Glutamatergic neuron (in vitro differentiated cells): ENCODE results near the gene IRS1. TPM values are rescaled to one million over a fixed set of nuclear protein-coding genes. Genes with fewer than 3 reads are reported as not detected.

ENCODE experiments used
- DNase-seq: peaks from one replicate; pipeline ENCODE4 v3.0.0; 2022
- H3K27ac Mint-ChIP-seq: one replicate; pipeline ENCODE4 v1.8.0; 2020; ENCODE audit warnings: mild to moderate bottlenecking, mixed read lengths, inconsistent platforms; ENCODE audit not compliant: unreplicated experiment
- H3K27me3 Mint-ChIP-seq: one replicate; pipeline ENCODE4 v1.8.0; 2020; ENCODE audit warnings: mild to moderate bottlenecking, moderate library complexity, mixed read lengths, inconsistent platforms; ENCODE audit not compliant: unreplicated experiment
- H3K36me3 Mint-ChIP-seq: one replicate; pipeline ENCODE4 v1.8.0; 2020; ENCODE audit warnings: mild to moderate bottlenecking, mixed read lengths, inconsistent platforms; ENCODE audit not compliant: unreplicated experiment
- H3K4me1 Mint-ChIP-seq: one replicate; pipeline ENCODE4 v1.8.0; 2020; ENCODE audit warnings: mild to moderate bottlenecking, low read depth, mixed read lengths, inconsistent platforms; ENCODE audit not compliant: unreplicated experiment
- H3K4me3 Mint-ChIP-seq: one replicate; pipeline ENCODE4 v1.8.0; 2020; ENCODE audit warnings: mild to moderate bottlenecking, mixed read lengths, inconsistent platforms; ENCODE audit not compliant: unreplicated experiment
- H3K9me3 Mint-ChIP-seq: one replicate; pipeline ENCODE4 v1.8.0; 2020; ENCODE audit warnings: mild to moderate bottlenecking, moderate library complexity, mixed read lengths, inconsistent platforms; ENCODE audit not compliant: unreplicated experiment
- long read RNA-seq: library from polyadenylated mRNA; unstranded; transcript quantifications from one replicate; pipeline ENCODE4 v2.0.0, GENCODE V29; 2020; ENCODE audit not compliant: unreplicated experiment
- total RNA-seq: library from RNA; stranded (reverse); fragmentation: NEBNext Ultra II Directional; extraction: Animal tissue kit (Norgen Biotek cat#: 25700); gene quantifications from one replicate; pipeline ENCODE4 v1.2.1, GENCODE V29; 2021; ENCODE audit not compliant: unreplicated experiment
- TF ChIP-seq, protein P1 (sequence below): fragments of 200-600 bp; sonication (generic); IDR thresholded peaks from one replicate; pipeline ENCODE4 v1.5.0; 2021; ENCODE audit not compliant: partially characterized antibody, unreplicated experiment

Gene IRS1, protein sequence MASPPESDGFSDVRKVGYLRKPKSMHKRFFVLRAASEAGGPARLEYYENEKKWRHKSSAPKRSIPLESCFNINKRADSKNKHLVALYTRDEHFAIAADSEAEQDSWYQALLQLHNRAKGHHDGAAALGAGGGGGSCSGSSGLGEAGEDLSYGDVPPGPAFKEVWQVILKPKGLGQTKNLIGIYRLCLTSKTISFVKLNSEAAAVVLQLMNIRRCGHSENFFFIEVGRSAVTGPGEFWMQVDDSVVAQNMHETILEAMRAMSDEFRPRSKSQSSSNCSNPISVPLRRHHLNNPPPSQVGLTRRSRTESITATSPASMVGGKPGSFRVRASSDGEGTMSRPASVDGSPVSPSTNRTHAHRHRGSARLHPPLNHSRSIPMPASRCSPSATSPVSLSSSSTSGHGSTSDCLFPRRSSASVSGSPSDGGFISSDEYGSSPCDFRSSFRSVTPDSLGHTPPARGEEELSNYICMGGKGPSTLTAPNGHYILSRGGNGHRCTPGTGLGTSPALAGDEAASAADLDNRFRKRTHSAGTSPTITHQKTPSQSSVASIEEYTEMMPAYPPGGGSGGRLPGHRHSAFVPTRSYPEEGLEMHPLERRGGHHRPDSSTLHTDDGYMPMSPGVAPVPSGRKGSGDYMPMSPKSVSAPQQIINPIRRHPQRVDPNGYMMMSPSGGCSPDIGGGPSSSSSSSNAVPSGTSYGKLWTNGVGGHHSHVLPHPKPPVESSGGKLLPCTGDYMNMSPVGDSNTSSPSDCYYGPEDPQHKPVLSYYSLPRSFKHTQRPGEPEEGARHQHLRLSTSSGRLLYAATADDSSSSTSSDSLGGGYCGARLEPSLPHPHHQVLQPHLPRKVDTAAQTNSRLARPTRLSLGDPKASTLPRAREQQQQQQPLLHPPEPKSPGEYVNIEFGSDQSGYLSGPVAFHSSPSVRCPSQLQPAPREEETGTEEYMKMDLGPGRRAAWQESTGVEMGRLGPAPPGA (N-terminal part only)
- total RNA-seq, result 8.1 TPM
- long read RNA-seq, partial matches to known transcripts, result 0 of 1 reads
- long read RNA-seq, other reads (novel, unspliced or antisense), result 1 of 1 reads

DNA sequence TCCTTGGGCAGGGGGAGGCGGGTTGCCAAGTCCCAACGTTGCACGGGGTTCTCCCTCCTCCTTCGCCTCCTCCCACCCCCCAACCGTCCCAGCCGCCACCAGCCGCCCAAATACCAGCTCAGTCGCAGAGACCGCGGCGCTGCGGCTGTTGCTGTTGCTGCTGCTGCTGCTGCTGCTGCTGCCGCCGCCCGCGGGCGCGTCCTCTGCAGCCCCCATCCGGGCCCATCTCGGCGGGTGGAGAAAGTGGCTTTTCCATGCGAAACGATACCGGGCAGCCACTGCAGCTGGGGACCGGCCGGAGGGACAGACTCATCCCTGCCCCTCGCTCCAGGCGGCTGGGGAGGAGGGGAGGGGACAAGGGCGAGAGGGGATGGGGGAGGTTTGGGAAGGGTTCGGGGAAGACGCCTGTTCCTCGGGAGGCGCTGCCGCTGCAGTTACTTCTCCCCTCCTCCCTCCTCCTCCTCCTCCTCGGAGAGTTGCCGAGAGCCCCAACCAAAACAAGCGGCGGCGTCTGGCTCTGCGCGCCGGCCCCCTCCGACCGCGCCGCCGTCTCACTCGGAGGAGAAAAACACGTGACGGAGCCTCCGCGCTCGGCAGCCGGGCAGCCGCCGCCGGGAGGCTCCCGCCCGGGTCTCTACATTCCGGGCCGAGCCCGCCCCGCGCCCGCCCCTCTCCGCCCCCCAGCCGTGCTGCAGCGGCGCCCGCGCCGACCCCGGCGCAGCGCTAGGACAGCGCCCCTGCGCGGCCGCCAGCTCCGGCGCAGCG is at the start of gene IRS1:
Gene IRS1 (minus strand): TSS at position 610 of the 765 bp plus-strand sequence. CDS start 1,082 bp downstream, outside the sequence.
- TF ChIP-seq, protein P1, sequence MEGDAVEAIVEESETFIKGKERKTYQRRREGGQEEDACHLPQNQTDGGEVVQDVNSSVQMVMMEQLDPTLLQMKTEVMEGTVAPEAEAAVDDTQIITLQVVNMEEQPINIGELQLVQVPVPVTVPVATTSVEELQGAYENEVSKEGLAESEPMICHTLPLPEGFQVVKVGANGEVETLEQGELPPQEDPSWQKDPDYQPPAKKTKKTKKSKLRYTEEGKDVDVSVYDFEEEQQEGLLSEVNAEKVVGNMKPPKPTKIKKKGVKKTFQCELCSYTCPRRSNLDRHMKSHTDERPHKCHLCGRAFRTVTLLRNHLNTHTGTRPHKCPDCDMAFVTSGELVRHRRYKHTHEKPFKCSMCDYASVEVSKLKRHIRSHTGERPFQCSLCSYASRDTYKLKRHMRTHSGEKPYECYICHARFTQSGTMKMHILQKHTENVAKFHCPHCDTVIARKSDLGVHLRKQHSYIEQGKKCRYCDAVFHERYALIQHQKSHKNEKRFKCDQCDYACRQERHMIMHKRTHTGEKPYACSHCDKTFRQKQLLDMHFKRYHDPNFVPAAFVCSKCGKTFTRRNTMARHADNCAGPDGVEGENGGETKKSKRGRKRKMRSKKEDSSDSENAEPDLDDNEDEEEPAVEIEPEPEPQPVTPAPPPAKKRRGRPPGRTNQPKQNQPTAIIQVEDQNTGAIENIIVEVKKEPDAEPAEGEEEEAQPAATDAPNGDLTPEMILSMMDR, result no peak
- H3K27ac Mint-ChIP-seq, result no peak within 1 kb of the TSS
- DNase-seq, result peak; percentile 83
- H3K4me3 Mint-ChIP-seq, result peak within 1 kb of the TSS; percentile 99
- peaks cover 4% of the 10 kb centered on the region for H3K9me3 Mint-ChIP-seq
- H3K4me1 Mint-ChIP-seq, result peaks cover 19% of the 10 kb centered on the region
- no peaks in the 10 kb centered on the region for H3K36me3 Mint-ChIP-seq
- H3K27me3 Mint-ChIP-seq, result peaks cover 10% of the 10 kb centered on the region

DNA sequence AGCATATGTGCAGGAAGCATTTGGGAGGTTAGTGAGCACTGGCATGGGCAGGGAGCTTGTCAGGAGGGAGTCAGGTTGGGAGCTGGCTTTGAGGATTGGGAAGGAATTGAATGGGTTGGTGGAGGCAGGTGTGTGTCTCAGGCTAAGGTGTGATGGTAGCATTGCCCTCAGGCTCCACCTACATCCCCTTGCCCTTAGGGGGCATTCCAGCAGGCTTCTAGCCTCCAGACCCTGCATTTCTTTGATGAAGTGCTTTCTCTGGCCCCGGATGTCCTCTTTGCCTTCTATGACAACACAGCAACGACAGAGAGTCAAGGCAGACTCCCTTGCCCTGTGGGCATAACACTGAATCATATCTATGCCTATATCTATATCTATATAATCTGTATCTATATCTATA is 49.7 kb upstream of the IRS1 start:
- DNase-seq, result no peak
- H3K4me3 Mint-ChIP-seq, result no peak overlapping the region
- H3K4me1 Mint-ChIP-seq, result no peaks in the 10 kb centered on the region
- no peaks in the 10 kb centered on the region for H3K9me3 Mint-ChIP-seq
- H3K27me3 Mint-ChIP-seq, result no peaks in the 10 kb centered on the region
- TF ChIP-seq, protein P1, result no peak
- no peak overlapping the region for H3K27ac Mint-ChIP-seq
- no peaks in the 10 kb centered on the region for H3K36me3 Mint-ChIP-seq

DNA sequence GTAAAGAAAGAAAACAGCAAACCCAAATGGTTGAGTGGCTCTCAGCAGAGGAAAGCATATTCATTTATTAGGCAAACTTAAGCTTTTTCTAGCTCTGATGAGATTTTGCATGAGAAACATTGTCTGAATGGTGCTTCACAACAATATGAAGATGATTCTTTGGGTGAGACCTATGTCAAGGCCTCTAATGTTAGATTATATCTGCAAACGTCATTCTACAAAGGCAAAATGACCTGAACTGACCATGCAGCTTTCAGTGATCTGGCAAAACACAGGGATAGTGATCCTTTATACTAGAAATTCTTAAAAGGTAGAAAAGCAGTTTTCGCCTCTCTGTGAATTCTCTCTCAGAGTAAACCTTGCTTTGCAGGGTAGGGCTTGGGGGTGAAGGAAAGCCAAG is 47.9 kb upstream of the IRS1 start:
- Mint-ChIP-seq H3K4me1 (no peaks in the 10 kb centered on the region), H3K27me3 (no peaks in the 10 kb centered on the region)

DNA sequence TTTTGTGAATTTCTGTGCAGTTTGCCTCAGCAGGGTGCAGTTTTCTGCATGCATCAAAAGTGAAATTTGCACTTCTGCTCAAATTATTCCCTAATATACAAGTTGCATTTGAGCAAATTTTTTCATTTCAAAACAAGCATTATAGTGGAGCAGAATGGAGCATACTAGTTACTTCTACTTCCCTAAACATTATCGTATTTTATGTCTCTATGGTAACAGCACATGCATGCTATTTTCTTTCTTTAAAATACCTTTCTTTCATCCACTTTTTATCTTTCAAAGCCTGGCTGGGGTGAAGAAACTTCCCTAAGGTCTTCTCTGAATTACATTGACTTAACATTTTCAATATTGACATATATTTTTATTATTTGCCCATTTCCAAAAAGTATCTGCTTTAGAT is 47.5 kb upstream of the IRS1 start:
- Mint-ChIP-seq H3K9me3 (no peaks in the 10 kb centered on the region), H3K4me3 (no peak overlapping the region), H3K36me3 (no peaks in the 10 kb centered on the region), H3K27ac (no peak overlapping the region), H3K27me3 (no peaks in the 10 kb centered on the region), H3K4me1 (no peaks in the 10 kb centered on the region)
- TF ChIP-seq, protein P1, result no peak
- no peak for DNase-seq

More for the DNA sequence above, 47.9 kb upstream of the IRS1 start:
- DNase-seq, result no peak
- Mint-ChIP-seq H3K27ac (no peak overlapping the region), H3K9me3 (no peaks in the 10 kb centered on the region), H3K36me3 (no peaks in the 10 kb centered on the region), H3K4me3 (no peak overlapping the region)
- TF ChIP-seq, protein P1, result no peak
